CD4-positive, alpha-beta T cell treated with Interleukin-15 for 4 hours (primary cell): ENCODE measurements around the gene BSN.
A peak's percentile ranks its signal among the peaks of the same experiment; 100 is the strongest.

Experiments
- DNase-seq: peaks from one replicate; pipeline ENCODE4 v3.0.0-alpha.2; 2020; ENCODE audit warnings: low spot score

The BSN gene

DNA sequence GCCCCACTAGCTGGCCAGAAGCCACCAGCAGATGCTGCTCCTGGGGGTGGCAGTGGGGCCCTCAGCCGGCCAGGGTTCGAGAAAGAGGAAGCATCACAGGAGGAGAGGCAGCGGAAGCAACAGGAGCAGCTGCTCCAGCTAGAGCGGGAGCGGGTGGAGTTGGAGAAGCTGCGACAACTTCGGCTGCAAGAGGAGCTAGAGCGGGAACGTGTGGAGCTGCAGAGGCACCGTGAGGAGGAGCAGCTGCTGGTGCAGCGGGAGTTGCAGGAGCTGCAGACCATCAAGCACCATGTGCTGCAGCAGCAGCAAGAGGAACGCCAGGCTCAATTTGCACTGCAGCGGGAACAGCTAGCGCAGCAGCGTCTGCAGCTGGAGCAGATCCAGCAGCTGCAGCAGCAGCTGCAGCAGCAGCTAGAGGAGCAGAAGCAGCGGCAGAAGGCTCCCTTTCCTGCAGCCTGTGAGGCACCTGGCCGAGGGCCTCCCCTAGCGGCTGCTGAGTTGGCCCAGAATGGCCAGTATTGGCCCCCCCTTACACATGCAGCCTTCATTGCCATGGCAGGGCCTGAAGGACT is 102.3 kb downstream of the BSN start:
- no peak for DNase-seq

DNA sequence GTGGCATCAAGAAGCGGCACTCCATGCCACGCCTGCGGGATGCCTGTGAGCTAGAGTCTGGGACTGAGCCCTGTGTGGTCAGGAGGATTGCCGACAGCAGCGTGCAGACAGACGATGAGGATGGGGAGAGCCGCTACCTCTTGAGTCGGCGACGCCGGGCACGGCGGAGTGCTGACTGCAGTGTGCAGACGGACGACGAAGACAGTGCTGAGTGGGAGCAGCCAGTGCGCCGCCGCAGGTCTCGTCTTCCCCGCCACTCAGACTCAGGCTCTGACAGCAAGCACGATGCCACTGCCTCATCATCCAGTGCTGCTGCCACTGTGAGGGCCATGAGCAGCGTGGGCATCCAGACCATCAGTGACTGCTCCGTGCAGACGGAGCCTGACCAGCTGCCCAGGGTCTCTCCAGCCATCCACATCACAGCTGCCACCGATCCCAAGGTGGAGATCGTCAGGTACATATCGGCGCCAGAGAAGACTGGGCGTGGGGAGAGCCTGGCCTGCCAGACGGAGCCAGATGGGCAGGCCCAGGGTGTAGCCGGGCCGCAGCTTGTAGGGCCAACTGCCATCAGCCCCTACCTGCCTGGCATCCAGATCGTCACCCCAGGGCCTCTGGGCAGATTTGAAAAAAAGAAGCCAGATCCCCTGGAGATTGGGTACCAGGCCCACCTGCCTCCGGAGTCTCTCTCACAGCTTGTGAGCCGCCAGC is 103.1 kb downstream of the BSN start:
- DNase-seq = no peak

DNA sequence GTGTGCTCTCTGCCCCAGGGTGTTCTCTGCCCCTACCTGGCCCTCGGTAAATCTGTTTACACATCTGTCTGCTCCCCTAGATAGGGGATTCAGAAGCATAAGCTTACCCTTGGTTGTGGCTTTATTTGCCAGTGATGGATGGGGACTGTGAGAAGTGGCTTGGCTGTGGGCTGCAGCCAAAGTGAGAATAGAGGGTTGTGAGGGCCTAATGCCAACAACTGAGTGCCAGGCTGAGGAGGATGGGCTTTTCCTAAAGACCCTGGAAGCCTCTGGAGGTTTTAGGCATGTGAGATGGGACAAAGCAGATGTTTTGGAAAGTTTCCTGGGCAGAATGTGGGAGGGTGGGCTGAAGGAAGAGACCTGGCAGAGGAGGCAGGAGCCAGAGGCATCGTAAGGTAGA is 104.4 kb downstream of the BSN start:
- no peak for DNase-seq

DNA sequence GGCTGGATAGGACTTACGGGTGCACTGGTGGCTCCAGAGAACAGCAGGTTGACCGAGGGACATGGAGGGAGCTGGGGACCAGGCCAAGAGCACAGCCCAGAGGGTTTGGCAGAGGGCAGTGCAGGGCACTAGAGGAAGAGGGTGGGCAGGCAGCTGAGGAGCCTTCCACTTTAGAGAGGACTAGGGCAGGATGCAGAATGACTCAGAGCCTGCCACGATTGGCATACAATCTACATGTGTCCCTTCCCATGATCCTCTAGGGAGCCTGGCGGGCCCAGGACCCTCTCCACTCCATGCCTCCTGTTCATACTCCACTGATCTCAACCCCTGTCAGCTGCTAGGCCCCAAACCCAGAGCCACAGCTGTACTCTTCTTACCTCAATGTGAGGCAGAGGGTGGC is 105.5 kb downstream of the BSN start:
- no peak for DNase-seq

DNA sequence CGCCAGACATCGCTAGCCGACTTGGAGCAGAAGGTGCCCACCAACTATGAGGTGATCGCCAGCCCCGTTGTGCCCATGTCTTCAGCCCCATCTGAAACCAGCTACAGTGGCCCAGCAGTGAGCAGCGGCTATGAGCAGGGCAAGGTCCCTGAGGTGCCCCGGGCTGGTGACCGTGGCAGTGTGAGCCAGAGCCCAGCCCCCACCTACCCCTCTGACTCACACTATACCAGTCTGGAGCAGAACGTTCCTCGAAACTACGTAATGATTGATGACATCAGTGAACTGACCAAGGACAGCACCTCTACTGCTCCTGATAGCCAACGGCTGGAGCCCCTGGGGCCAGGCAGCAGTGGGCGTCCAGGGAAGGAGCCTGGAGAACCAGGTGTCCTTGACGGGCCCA is 107.0 kb downstream of the BSN start:
- no peak for DNase-seq

DNA sequence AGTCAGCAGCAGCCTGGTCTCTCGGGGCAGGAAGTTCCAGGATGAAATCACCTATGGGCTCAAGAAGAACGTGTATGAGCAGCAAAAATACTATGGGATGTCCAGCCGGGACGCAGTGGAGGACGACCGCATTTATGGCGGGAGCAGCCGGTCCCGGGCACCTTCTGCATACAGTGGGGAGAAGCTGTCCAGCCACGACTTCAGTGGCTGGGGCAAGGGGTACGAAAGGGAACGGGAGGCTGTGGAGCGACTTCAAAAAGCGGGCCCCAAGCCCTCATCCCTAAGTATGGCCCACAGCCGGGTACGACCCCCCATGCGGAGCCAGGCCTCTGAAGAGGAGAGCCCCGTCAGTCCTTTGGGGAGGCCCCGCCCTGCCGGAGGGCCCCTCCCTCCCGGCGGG is 107.7 kb downstream of the BSN start:
- no peak for DNase-seq

DNA sequence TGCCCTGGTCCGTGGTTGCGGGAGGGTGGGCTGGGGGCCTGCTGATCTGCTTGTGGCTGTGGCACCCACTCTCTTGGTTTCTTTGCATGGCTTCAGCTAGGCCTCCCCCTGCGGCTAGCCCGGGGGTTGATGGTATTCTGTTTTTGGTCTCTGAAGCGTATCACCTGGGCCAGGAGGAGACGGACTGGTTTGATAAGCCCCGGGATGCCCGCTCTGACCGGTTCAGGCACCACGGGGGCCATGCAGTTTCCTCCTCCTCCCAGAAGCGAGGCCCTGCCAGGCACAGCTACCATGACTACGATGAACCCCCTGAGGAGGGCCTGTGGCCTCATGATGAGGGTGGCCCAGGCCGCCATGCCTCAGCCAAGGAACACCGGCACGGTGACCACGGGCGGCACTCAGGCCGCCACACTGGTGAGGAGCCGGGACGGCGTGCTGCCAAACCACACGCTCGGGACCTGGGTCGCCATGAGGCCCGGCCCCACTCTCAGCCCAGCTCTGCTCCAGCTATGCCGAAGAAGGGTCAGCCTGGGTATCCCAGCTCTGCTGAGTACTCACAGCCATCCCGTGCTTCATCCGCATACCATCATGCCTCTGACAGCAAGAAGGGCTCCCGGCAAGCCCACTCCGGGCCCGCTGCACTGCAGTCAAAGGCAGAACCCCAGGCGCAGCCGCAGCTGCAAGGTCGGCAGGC is 108.6 kb downstream of the BSN start:
- no peak for DNase-seq

DNA sequence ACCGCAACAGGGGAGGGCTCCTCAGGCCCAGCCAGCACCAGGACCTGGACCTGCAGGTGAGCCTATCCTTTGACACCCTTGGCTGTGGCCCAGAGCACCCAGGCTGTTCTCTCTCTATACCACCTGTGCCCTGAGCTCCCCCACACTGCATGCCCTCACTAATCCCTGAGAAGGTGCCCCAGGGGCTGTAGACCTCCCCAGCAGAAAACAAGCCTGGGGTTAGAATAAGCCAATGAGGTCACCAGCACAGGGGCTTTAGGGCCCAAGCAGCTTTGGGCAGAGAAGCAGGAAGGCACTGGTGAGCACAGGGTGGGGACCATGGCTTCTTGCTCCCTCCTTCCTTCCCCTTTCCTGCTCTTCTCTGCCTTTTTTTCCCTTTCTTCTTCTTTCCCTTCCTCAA is 109.6 kb downstream of the BSN start:
- DNase-seq = no peak

DNA sequence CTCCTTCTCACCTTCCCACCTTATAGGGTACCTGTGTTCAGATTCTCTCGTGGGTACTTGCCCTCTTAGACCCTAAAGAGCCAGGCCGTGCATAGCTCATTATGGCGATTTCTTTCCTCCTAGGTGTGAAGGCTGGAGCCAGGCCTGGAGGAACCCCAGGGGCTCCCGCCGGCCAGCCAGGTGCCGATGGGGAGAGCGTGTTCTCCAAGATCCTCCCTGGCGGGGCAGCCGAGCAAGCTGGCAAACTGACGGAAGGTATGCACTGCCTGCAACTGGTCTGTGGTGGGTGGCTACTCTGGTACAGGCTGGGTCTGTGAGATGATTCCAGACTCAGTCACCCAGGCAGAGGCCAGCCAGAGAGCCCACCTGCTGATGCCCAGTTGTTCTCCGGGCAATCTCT is 110.0 kb downstream of the BSN start:
- DNase-seq = no peak

DNA sequence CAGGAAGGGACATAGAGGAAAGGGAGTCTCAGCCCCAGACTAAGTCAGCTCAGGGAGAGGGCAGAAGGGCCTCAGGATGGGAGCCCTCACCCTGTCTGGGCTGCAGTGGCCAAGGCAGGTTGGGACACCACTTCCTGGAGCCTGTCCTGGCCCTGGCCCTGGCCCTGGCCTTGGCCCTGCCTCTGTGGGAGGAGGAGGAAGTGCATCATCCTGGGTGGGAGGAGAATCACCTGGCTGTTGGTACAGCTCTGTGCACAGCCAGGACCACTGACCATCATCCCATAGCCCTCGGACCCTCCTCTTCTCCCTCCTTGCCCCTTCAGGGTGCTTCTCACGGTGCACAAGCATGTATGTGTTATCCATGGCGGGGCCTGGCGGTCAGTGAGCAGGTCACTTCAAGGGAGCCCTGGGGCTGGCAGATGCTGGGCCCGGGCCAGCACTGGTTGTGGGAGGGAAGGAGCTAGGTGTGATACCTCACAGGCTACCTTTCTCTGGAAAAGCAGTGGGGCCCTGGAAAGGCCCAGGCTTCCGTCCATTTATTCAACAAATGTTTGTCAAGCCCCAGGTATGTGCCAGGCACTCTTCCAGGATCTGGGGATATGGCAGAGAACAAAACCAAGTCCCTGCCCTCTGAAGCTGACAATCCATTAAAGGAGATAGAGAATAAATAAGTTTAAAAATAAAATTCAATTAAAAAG is 111.7 kb downstream of the BSN start:
- no peak for DNase-seq

DNA sequence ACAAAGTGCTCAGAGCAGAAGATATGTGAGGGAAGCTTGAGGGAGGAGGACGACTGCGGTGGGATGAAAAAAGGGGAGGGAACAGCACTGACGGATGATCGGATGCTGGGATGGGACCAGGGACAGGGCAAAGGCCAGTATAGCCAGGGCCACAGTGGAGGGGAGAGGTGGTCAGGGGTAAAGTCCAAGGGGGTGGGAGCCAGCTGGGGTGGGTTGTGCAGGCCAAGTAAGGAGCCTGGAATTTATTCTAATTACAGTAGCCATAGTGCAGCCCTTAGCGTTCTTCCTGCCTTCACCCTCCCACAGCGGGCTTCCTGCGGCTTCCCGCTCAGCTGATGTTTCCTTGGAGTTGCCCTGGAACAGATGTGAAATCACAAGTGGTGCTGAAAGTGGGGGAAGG is 112.3 kb downstream of the BSN start:
- no peak for DNase-seq

DNA sequence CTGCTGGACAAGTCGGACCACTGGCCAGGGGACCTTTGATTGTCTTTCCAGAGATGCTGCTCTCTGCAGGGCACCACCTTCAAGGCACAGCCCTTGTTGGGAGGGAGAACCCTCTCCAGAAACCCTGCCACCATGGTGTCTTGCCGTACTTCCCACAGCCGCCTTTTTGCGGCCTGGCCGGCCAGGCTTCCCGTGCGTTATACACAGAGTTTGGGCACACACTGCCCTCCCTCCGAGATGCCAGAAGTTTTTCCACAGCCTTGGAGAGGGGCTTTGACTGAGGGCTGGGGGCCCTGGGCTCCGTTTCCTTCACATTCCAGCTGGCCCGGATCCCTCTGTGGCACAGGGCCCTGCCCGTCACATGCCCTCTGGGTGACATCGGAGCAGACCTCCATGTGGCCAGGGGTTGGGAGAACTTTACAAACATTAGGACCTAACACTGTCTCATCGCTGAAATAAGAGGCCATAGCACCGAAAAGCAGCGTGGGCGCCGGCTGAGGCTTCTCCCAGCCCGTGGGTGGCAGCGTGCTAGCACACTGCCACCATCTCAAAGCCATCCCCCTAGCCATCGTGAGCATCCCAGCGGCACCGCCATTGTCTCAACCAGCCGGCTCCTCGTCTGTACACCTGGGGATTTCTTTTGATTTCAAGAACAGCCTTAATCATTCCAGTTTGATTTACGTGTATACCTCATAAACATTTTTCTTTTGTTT is 113.6 kb downstream of the BSN start:
- no peak for DNase-seq

DNA sequence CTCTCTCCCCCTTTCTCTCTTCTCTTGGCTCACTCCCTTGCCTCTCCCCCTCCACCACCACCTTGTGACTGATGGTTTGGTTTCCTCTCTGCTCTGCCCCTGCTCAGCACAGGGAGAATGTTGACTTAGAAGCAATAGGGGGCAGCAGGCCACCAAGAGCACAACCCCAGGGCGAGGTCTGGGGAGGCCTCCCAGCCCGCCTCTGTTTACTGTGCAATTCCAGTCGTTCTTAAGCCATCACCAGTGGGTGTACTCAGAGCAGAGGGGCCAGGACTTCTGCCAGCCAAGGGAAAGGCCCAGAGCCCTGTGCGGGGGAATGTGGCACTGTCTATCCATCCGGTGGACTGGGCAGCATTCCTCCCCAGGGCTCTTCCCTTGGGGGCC is 114.1 kb downstream of the BSN start:
- DNase-seq = no peak

DNA sequence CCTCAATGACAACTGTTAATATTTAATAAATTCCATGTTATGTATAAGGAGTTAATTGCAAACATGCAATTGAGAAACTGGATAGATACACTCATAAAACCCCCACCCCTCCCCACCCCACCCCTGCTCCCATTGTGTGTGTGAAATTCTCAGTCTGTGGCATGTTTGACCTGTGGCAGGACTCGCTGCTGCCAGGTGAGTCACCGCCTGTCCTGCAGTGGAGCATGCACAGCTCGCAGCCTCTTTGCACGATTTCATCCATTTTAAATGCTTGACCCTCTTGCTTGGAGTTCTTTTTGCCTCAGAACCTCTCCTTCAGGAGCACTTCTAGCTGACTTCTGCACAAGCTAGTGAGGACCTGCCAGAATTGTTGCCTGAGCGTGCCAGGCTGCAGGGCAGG is 114.6 kb downstream of the BSN start:
- DNase-seq = no peak

DNA sequence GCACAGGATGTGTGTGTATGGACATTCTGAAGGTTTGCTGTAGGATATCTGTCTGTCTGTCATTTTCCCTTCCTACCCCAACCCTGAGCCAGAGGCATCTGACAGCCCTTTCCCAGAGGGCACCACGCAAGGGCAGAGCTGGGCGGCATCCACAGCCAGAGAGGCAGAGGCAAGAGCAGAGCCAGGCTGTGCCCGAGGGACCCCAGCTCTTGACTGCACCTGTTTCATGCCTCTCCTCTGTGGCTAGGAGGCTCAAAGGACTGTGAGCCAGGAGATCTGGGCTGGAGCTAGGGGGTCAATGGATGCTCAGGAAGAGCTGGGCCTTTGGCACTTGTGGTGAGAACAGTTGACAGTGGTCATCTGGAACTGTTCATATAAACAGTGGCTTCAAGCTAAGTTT is 115.1 kb downstream of the BSN start:
- no peak for DNase-seq

DNA sequence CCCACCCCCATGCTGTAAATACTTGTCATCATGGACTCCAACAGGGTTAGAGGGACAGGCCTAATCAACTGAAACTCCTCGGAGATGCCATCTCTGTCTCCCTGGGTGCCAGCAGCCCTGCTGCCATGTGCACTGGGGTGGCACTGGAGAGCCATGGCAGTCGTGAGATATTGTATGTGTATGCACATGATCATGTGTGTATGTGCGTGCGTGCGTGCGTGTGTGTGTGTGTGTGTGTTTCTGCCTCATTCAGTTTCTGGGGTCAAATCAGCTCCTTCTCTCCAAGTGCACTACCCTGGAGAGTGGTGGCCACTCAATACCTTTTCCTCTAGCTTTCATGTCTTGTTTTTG is 116.6 kb downstream of the BSN start:
- DNase-seq = no peak

DNA sequence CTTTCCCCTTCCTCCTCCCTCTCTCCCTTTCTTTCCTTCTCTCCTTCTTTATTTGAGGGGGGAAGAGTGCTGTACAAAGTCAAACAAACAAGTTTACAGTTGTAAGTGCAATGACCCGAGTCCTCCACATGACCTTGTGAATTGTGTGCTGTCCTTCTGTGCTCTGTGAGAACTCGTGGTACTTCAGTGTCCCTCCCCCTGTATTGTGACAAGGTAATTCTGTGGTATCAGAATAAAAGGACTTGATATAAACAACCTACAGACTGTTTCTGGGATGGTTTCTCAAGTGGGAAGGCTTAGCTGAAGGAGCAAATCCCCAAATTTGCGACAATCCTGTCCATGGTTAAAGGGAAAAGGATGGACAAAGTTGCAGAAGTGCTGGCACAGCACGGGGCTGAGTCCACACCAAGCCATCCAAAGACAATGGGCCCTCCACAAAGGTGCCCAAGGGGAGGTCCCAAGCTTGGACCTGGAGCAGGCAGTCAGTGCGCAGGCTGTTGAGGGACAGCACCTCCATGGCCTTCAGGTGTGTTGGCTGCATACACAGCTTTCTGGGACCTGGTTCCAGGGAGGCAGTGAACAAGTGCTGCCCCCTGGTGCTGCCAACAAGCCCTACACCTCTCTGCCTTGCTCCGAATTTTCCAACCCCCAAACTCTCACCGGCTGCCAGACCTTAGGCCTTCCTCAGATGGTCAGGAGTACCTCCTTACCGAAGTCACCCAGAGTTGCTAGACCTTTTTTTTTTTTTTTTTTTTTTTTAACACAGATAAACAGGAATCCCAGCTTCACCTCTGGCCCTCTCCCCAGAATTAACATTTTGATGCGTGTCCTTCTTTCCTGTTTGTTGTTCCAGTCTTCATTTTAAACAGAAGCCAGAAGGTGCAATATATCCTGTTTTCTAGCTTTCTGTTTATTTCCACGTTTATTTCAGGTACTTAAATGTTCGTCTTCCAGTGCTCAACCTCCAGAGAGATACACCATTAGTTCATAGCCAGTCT is 117.3 kb downstream of the BSN start:
- peak; percentile 73 for DNase-seq

DNA sequence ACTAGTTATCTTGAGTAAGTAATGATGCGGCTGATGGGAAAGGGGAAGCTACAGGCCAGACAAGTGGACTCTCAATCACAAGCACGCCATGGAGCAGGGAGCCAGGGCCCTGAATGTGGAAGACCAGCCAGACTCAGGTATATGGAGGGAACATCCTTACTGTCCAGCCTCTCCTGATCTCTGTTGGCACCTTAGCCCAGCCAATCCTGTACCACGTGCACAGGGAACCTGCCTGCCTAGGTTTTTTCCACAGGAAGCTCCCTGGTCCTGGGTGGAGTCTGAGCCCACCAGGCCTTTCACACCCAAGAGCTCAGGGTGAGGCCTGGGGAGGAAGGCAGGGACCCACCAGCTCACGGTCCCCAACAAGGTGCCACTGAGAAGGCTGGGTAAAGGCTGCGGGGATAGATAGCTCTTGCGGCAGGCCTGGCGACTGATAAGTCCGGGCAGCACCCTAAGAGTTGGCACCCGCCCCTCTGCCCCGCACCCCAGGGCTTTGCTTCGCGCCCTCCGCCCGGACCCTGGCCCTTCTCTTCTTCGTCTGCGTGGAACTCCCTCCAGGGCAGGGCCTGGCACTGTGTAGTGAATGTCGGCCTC is 118.9 kb downstream of the BSN start:
- no peak for DNase-seq

DNA sequence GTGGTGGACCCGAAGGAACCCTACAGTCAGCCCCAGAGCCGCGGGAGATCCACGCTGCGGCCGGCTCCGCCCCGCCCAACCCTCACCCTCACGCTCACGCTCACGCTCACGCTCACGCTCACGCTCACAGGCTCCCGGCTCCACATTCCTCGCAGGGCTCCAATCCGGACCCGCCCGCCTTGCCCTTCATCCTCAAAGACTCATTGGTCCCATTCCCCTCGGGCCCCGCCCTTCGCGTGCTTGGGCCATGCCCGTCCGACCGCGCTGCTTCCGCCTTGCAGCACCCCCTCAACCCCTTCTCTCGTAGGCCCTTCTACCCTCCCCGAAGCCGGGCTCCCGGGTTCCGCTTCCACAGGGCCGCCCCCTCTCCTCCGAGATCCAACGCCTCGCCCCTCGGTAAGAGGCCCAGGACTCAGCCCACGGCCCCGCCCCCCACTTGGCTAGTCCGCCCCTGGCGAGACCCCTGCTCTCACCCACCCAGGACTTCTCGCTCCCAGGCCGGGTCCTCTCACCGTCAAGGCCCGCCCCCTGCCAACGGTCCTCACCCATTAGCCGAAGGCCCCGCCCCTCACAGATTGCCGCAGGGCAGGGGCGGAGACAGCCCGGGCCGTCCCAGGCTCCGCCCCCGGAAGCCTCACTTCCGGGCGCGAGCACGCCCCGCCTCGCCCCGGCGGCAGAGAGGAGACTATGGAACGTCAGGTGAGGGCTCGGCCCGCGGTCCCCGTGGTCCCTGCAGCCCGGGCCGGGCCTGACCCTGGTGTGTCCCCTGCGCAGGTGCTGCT is 119.6 kb downstream of the BSN start, which contains the start of gene APEH:
Gene APEH (plus strand): TSS at position 637 of the 782 bp plus-strand sequence. CDS start 51 bp downstream, at position 688.
- DNase-seq = peak; percentile 97

DNA sequence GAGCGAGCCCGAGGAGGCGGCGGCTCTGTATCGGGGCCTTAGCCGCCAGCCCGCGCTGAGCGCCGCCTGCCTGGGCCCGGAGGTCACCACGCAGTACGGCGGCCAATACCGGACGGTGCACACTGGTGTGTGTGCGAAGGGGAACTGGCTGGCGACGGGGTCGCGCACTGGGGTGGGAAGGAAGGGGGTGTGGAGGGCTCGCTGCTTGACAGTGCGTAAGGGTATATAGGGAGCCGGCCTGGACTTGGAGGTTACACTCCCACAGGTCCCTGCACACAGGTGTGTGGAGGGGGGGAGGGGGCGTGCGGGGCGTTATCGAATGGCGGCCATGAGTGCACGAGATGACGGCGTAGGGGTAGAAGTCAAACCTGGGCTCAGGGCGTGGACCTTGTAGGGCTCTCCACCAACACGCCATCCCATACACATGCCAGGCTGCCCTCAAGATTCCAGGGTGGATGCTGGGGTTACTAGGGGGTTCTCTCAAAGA is 120.3 kb downstream of the BSN start:
- peak; percentile 8 for DNase-seq
